A549 (cell line): ENCODE results near the gene REP15. TPM values are rescaled to one million over a fixed set of nuclear protein-coding genes. Genes with fewer than 3 reads are reported as not detected.

Experiments
- ATAC-seq, 2 experiments: fragments of 200-7000 bp in 1 of 2; fragments of >200 bp in 1 of 2; cut with Nextera tagmentation in 1 of 2; cut with Tn5 transposase in 1 of 2; 3 replicates each; pipeline versions ENCODE4 v1.8.0 to v1.9.1; 2018 to 2020; ENCODE audit warnings: mild to moderate bottlenecking in 1 of 2, moderate library complexity in 1 of 2
- CTCF ChIA-PET: fragments of 300-600 bp; sonication (Branson Sonifier 250); formaldehyde crosslinking; extraction: SDS; loops from one replicate; lab custom pipeline; 2021; ENCODE audit warnings: antibody characterized with exemption, inconsistent platforms; lab: Yijun Ruan, JAX
- POLR2A ChIA-PET: fragments of 350-600 bp; formaldehyde crosslinking; extraction: SDS; loops from one replicate; lab custom pipeline; 2021; ENCODE audit warnings: antibody characterized with exemption, inconsistent platforms; lab: Yijun Ruan, JAX
- DNase-seq, 2 experiments: peaks; one replicate each; pipeline versions ENCODE4 v3.0.0 to v3.0.0-alpha.2; 2011 to 2016; ENCODE audit warnings: low read depth in 1 of 2, low spot score in 1 of 2
- FAIRE-seq: peaks from 2 replicates; lab custom pipeline; 2011; peaks lifted over from hg19 to GRCh38; lab: Jason Lieb, UNC
- H3K27ac ChIP-seq, 2 experiments: fragments of >200 bp; sonication (Bioruptor Twin); formaldehyde crosslinking; 3 replicates each; pipeline ENCODE4 v1.5.1; 2016 to 2017
- H3K4me1 ChIP-seq: fragments of >200 bp; sonication (Bioruptor Twin); formaldehyde crosslinking; 3 replicates; pipeline ENCODE4 v1.6.1; 2016
- H3K4me2 ChIP-seq: fragments of >200 bp; sonication (Bioruptor Twin); formaldehyde crosslinking; 3 replicates; pipeline ENCODE4 v1.6.1; 2016
- H3K4me3 ChIP-seq: fragments of >200 bp; sonication (Bioruptor Twin); formaldehyde crosslinking; 3 replicates; pipeline ENCODE4 v1.5.1; 2016
- H3K9me3 ChIP-seq: fragments of >200 bp; sonication (Bioruptor Twin); formaldehyde crosslinking; 3 replicates; pipeline ENCODE4 v1.6.1; 2016
- BHLHE40 ChIP-seq: IDR thresholded peaks from 2 replicates; pipeline ENCODE4 v1.6.1; 2012; ENCODE audit warnings: low read depth, low read length, inconsistent platforms
- HES2 ChIP-seq: fragments of >200 bp; sonication (Bioruptor Twin); formaldehyde crosslinking; IDR thresholded peaks from 2 replicates; pipeline ENCODE4 v1.6.1; 2016
- HOXB13 ChIP-seq: fragments of 250-450 bp; sonication (Bioruptor Pico); IDR thresholded peaks from 2 replicates; pipeline ENCODE4 v1.5.0; 2020; ENCODE audit warnings: low read depth, mild to moderate bottlenecking, moderate library complexity
- JUN ChIP-seq, 2 experiments: fragments of >200 bp; sonication (Bioruptor Twin); formaldehyde crosslinking; IDR thresholded peaks; 2 replicates in 1 of 2; 3 replicates in 1 of 2; pipeline ENCODE4 v1.6.1; 2016 to 2017
- MAFK ChIP-seq: fragments of 450-650 bp; IDR thresholded peaks from 2 replicates; pipeline ENCODE4 v1.6.1; 2014; ENCODE audit not compliant: partially characterized antibody
- MAX ChIP-seq: IDR thresholded peaks from 2 replicates; pipeline ENCODE4 v1.6.1; 2012
- MYC ChIP-seq: IDR thresholded peaks from 2 replicates; pipeline ENCODE4 v1.6.1; 2012; ENCODE audit warnings: mild to moderate bottlenecking, inconsistent platforms, low read length, improper control_type of control experiment, borderline replicate concordance
- NFE2L2 ChIP-seq: fragments of 150-350 bp; conservative IDR thresholded peaks from 2 replicates; pipeline ENCODE4 v1.6.1; 2014; ENCODE audit warnings: low read length
- NR3C1 ChIP-seq: fragments of >200 bp; sonication (Bioruptor Twin); formaldehyde crosslinking; IDR thresholded peaks from 3 replicates; pipeline ENCODE4 v1.6.1; 2017
- POLR2A ChIP-seq: IDR thresholded peaks from 2 replicates; pipeline ENCODE4 v1.6.1; 2012; ENCODE audit warnings: mild to moderate bottlenecking, low read length
- POLR2AphosphoS2 ChIP-seq: conservative IDR thresholded peaks from 2 replicates; pipeline ENCODE4 v1.6.1; 2012; ENCODE audit warnings: low read length, improper control_type of control experiment, inconsistent platforms
- RFX5 ChIP-seq: fragments of 450-650 bp; IDR thresholded peaks from 2 replicates; pipeline ENCODE4 v1.7.1; 2014; ENCODE audit warnings: antibody characterized with exemption, mild to moderate bottlenecking, moderate library complexity
- SMC3 ChIP-seq: fragments of >200 bp; sonication (Bioruptor Twin); formaldehyde crosslinking; IDR thresholded peaks from 3 replicates; pipeline ENCODE4 v1.6.1; 2018; ENCODE audit warnings: inconsistent platforms
- SREBF2 ChIP-seq: fragments of 450-650 bp; IDR thresholded peaks from 2 replicates; pipeline ENCODE4 v1.6.1; 2014; ENCODE audit warnings: mild to moderate bottlenecking, moderate library complexity
- TFCP2L1 ChIP-seq: fragments of 250-450 bp; sonication (Bioruptor Pico); IDR thresholded peaks from 2 replicates; pipeline ENCODE4 v1.5.0; 2021; ENCODE audit warnings: mild to moderate bottlenecking
- TP53 ChIP-seq: fragments of 250-450 bp; sonication (Bioruptor Pico); IDR thresholded peaks from 2 replicates; pipeline ENCODE4 v1.5.0; 2021; ENCODE audit warnings: mild to moderate bottlenecking, moderate library complexity
- USF2 ChIP-seq: fragments of 450-650 bp; IDR thresholded peaks from 2 replicates; pipeline ENCODE4 v1.6.1; 2014; ENCODE audit warnings: antibody characterized with exemption
- WGBS: methylation state at CpG from one replicate; pipeline ENCODE4 v1.1.6; 2017; ENCODE audit errors: missing lambda C conversion rate; 5-methylcytosine and 5-hydroxymethylcytosine counted together
- polyA plus RNA-seq, 4 experiments: library from polyadenylated mRNA; depleted of rRNA in 3 of 4; stranded (reverse); fragments of >200 nt; fragmentation: RNase III in 1 of 4; extraction: RNeasy Plus Mini Kit Qiagen cat#74134 plus additional on column Dnase treatment in 1 of 4; gene quantifications; 2 replicates in 3 of 4; 3 replicates in 1 of 4; pipeline ENCODE4 v1.2.3, GENCODE V29; 2011 to 2017
- TF ChIP-seq, protein P1 (sequence below): fragments of >200 bp; sonication (Bioruptor Twin); formaldehyde crosslinking; IDR thresholded peaks from 3 replicates; pipeline ENCODE4 v1.6.1; 2016
- TF ChIP-seq, protein P2 (sequence below): IDR thresholded peaks from 2 replicates; pipeline ENCODE4 v1.6.1; 2012
- TF ChIP-seq, protein P3 (sequence below): fragments of 250-450 bp; sonication (Bioruptor Pico); IDR thresholded peaks from 2 replicates; pipeline ENCODE4 v1.5.0; 2021; ENCODE audit warnings: mild to moderate bottlenecking, moderate library complexity, borderline replicate concordance

REP15 gene
- polyA plus RNA-seq, 2 of the 4 experiments (the other 2 are of a cell fraction): 0.34 to 0.81 TPM

DNA sequence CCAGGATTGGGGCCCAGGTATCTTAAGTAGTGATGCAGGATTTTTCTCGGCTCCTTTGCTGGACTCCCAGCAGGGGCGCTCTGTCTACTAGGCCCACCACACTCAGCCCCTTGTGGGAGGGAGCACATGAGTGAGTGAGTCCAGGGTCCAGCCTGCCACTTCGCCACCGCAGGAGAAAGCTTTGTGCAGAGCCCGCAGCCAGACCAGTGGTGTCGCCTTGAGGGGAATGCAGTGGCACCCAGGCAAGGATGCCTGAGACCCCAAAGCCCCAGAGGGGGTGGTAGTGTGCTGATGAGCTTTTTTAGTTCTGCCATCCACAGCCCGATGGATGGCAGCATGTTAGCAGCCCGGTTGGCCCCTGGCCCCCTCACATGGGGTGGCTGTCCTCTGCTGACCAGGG is 9.0 kb downstream of the REP15 start:
- no peak for ATAC-seq
- TF ChIP-seq MYC: no peak
- no peak for TF ChIP-seq POLR2AphosphoS2
- no peak for TF ChIP-seq MAX
- TF ChIP-seq NR3C1: no peak
- TF ChIP-seq, protein P1, sequence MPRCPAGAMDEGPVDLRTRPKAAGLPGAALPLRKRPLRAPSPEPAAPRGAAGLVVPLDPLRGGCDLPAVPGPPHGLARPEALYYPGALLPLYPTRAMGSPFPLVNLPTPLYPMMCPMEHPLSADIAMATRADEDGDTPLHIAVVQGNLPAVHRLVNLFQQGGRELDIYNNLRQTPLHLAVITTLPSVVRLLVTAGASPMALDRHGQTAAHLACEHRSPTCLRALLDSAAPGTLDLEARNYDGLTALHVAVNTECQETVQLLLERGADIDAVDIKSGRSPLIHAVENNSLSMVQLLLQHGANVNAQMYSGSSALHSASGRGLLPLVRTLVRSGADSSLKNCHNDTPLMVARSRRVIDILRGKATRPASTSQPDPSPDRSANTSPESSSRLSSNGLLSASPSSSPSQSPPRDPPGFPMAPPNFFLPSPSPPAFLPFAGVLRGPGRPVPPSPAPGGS: no peak
- no peak for TF ChIP-seq MAFK
- no peak for TF ChIP-seq SMC3
- TF ChIP-seq TP53 (CRISPR knock-in tag): no peak
- no peak for TF ChIP-seq HOXB13 (CRISPR knock-in tag)
- TF ChIP-seq, protein P2, sequence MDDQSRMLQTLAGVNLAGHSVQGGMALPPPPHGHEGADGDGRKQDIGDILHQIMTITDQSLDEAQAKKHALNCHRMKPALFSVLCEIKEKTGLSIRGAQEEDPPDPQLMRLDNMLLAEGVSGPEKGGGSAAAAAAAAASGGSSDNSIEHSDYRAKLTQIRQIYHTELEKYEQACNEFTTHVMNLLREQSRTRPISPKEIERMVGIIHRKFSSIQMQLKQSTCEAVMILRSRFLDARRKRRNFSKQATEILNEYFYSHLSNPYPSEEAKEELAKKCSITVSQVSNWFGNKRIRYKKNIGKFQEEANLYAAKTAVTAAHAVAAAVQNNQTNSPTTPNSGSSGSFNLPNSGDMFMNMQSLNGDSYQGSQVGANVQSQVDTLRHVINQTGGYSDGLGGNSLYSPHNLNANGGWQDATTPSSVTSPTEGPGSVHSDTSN: no peak
- TF ChIP-seq, protein P3, sequence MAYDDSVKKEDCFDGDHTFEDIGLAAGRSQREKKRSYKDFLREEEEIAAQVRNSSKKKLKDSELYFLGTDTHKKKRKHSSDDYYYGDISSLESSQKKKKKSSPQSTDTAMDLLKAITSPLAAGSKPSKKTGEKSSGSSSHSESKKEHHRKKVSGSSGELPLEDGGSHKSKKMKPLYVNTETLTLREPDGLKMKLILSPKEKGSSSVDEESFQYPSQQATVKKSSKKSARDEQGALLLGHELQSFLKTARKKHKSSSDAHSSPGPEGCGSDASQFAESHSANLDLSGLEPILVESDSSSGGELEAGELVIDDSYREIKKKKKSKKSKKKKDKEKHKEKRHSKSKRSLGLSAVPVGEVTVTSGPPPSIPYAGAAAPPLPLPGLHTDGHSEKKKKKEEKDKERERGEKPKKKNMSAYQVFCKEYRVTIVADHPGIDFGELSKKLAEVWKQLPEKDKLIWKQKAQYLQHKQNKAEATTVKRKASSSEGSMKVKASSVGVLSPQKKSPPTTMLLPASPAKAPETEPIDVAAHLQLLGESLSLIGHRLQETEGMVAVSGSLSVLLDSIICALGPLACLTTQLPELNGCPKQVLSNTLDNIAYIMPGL (CRISPR knock-in tag): no peak
- TF ChIP-seq BHLHE40: no peak
- no peak for TF ChIP-seq TFCP2L1
- no peak for TF ChIP-seq SREBF2
- TF ChIP-seq JUN (IDR thresholded peaks at IDR 0.05): no peak
- H3K4me2 ChIP-seq: no peak overlapping the region
- FAIRE-seq: no peak
- 77% methylated on average over 5 of the region's 8 CpGs for WGBS
- H3K27ac ChIP-seq: peak overlapping the region; percentile 32 to 52; a peak in 3 of 6 replicates
- no peaks in the 10 kb centered on the region for H3K9me3 ChIP-seq
- DNase-seq: no peak
- ChIA-PET POLR2A (no interaction called here), CTCF (no interaction called here)
- H3K4me3 ChIP-seq: no peak overlapping the region
- H3K4me1 ChIP-seq: peaks cover 7% of the 10 kb centered on the region; the same call in 2 of the 3 replicates

GRCh38 chr12:27707216-27707615 is 11.0 kb downstream of the REP15 start:
- no peak for TF ChIP-seq NFE2L2
- no peak for TF ChIP-seq RFX5
- no peak for TF ChIP-seq JUN (IDR thresholded peaks at IDR 0.05)
- TF ChIP-seq POLR2A: no peak
- no peak for TF ChIP-seq USF2
- TF ChIP-seq HES2: no peak
- TF ChIP-seq, all 56 proteins: peak for 0
- Histone ChIP-seq H3K4me3 (no peak overlapping the region), H3K4me1 (peaks cover 14% of the 10 kb centered on the region; the same call in 2 of the 3 replicates), H3K27ac (no peak overlapping the region), H3K9me3 (no peaks in the 10 kb centered on the region), H3K4me2 (no peak overlapping the region)
- CTCF ChIA-PET: interaction anchor here (0.9 to 1.4 kb wide), 4 partner anchors 26 to 324 kb away, joined by 3 to 5 read pairs (median 3); no protein-coding TSS in a partner anchor
- FAIRE-seq (no peak), DNase-seq (no peak), ATAC-seq (no peak)
- POLR2A ChIA-PET: no interaction called here
- 57% methylated on average over 2 of the region's 2 CpGs for WGBS
